NCI-H128 (cell line): Measurements from ENCODE around the gene MUC20.
"Not testable (repeated sequence)": the region's sequence is repeated elsewhere in the genome, so short reads cannot be mapped to it uniquely, and the experiment has no call there.

ENCODE experiments used
- DNase-seq: peaks from one replicate; lab custom pipeline; 2025; ENCODE audit not compliant: unreplicated experiment; lab: John Stamatoyannopoulos, UW

Gene MUC20

GRCh38 chr3:195720831-195721506 is at the start of gene MUC20:
MUC20 (plus strand) TSS chr3:195720978; CDS start chr3:195721008, 30 bp downstream.
- DNase-seq, result not testable (repeated sequence)

DNA sequence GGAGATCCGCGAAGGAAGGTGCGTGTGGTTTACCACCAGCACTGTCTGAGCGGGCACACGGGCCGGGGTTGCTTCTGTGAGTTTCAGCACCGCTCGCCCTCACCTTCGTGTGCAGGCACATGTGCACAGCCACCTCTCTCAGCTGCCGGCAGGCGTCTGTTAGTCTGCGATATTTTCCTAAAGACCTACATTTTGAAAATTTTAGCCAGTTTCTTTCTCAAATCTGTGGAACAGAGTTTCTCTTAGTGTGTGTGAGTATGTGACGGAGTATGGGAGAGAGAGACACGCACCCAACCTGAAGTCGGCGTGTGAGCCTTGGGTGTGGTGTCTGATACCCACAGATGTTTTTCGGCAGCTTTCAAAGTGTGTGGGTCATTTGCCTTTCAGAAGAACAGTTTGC is 49.5 kb upstream of the MUC20 start:
- DNase-seq, result not testable (repeated sequence)

- DNase-seq, result not testable (repeated sequence)
Observed at GRCh38 chr3:195673711-195674110, 47.1 kb upstream of the MUC20 start.

- not testable (repeated sequence) for DNase-seq
Observed at GRCh38 chr3:195678391-195679015, 42.3 kb upstream of the MUC20 start.

DNA sequence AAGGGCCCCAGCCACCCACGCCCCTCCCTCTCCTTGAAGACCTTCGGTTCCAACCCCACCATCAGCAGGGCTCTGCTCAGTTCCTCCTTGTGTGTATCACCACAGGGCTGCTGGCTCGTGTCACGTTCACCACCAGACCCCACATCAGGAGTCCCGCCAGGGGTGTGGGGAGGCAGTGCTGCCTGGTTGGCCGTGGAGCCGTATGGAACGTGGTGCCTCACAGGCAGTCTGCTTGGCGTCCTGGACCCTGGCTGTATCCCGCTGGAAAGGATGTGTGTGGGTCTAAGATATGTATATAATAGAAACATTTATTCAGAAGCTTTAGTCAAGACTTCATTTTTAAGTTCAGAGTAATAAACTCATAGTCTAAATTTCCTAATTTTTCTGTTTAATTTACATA is 40.1 kb upstream of the MUC20 start:
- not testable (repeated sequence) for DNase-seq

DNA sequence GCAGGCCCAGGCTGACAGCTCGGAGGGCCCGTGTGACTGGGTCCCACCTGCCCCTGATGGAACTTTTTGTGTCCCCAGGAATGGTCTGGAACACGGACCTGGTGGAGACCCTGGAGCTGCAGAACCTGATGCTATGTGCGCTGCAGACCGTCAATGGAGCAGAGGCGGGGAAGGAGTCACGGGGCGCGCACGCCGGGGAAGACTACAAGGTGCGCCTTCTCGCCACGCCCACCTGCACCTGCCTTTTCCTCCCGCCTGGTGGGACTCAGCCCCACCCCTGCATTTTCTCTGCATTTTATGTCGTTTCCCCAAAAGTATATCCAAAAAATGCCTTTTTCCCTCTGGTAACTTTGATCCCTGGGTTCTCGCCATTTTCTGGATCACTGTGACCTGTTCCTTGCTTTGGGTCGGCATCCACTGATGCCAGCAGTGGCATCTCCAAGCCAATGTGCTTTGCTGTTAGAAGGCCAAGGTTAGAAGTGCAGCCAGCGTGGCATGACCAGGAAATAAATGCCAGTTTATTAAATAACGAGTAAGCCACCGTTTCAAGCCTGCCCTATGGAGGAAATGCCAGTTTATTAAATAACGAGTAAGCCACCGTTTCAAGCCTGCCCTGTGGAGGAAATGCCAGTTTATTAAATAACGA is 39.2 kb upstream of the MUC20 start:
- not testable (repeated sequence) for DNase-seq

DNA sequence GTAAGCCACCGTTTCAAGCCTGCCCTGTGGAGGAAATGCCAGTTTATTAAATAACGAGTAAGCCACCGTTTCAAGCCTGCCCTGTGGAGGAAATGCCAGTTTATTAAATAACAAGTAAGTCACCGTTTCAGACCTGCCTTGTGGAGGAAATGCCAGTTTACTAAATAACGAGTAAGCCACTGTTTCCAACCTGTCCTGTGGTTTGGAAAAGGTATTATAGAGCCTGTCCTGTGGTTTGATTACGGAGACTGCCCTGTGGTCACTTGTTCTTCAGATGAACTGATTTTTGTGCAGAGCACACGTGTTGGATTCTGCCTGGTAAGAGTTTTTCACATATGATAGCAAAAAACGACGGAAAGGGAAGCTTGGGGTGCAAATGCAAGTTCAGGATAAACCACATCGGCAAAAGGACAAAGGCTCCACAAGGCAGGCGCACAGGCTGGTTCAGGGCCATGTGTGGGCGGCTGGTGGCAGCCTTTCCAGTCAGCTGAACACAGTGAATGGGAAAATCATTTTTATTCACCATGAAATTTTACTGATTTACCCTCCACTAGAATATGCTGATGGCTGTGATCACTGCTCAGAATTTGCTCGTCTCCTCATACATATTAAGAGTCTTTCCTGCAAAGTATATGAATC is 38.6 kb upstream of the MUC20 start:
- DNase-seq, result not testable (repeated sequence)

DNA sequence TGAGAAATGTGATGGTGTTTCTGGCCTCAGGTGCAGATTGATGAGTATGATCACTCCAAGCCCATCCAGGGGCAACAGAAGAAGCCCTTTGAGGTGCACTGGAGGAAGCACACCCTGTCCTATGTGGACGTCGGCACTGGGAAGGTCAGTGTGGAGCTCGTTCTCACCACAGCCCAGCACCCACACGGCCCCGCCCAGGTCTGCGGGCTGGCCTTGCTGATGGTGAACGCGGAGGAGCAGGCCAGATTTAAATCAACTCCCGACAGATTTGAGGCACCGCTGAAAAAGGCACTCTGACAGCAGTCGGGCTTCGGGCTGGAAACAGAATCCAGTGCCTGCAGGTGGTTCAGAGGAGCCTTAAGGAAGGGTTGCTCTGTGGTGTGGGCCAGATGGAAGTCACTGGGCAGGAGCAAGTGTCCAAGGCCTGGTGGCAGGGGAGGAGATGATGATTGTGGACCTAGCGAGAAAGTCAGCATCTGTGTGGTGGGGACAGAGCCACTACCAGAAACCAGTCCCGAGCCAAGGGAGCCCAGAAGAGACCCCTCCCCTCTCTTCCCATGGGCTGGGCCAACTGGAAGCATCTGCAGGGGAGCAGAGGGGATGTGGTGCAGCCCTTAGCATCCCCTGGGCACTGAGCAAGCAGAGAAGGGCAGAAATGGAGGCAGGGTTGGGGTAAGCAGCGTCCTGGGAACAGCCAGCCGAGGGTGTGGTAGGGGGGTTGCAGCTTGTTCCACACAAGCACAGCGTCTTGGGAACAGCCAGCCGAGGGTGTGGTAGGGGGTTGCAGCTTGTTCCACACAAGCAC is 36.9 kb upstream of the MUC20 start:
- DNase-seq, result not testable (repeated sequence)

DNA sequence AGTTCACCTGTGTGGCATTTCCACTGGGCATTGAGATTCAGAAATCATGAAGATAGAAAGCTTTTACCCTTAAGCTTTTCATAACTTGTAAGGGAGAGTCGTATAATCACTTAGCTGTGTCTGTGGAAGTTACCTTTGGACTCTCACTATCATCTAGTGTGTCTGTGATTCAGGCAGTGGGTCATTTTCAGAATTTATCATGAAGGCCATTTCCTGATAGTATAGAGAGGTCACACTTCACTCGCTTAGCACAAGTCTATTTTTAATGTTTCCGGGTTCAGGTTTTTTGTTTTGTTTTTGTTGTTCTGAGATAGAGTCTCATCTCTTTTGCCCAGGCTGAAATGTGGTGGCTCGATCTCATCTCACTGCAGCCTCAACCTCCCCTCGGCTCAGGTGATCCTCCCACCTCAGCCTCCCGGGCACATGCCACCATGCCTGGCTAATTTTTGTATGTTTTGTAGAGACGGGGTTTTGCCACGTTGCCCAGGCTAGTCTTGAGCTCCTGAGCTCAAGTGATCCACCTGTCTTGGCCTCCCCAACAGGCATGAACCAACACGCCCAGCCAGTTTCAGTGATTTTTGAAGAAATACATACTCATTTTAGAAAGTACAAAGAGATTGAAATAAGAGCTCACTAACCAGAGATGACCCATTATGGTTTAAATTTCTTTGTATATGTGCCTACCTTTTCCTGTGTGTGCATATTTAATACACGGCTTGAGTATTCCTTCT is 36.1 kb upstream of the MUC20 start:
- not testable (repeated sequence) for DNase-seq

DNA sequence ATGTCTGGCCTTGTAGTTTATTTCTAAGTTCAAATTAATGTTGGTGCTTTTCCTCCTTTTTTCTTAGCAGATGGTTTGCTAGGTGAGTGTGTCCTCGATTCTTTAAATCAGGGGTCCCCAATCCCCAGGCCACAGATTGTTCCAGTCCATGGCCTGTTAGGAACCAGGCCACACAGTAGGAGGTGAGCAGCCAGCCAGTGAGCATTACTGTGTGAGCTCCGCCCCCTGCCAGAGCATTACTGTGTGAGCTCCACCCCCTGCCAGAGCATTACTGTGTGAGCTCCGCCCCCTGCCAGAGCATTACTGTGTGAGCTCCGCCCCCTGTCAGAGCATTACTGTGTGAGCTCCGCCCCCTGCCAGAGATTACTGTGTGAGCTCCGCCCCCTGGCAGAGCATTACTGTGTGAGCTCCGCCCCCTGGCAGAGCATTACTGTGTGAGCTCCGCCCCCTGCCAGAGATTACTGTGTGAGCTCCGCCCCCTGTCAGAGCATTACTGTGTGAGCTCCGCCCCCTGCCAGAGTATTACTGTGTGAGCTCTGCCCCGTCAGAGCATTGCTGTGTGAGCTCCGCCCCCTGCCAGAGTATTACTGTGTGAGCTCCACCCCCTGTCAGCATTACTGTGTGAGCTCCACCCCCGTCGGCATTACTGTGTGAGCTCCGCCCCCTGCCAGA is 34.1 kb upstream of the MUC20 start:
- not testable (repeated sequence) for DNase-seq

GRCh38 chr3:195687209-195687760 is 33.5 kb upstream of the MUC20 start:
- DNase-seq, result not testable (repeated sequence)

DNA sequence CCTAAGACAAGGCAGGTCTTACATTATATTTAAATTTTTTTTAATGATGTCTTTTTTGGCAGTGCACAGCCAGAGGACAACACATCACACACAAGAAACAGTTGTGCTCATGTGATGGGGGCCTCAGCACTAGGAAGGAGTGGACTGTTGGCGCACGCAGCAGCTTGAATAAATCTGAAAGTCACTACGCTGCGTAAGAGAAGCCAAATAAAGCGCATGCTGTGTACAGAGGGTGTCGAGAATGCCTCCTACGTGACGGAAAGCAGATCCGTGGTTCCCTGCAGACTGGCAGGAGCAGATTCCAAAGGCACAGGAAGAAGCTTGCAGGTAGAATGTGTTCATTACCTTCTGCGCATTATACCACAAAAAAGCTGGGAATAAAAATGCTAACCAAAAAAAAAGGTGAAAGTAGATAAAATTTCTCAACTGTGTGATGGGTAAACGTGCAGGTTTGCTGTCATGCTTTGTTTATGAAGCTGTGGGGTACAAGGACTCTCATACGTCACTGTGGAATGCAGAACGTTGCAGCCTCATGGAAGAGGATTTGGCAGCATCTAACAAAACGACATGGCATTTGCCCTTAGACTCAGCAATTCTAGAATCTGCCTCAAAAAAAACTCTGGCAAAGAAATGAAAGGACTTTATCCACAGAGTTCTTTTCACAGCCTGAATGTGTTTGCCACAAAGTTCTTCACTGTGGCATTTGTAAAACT is 32.2 kb upstream of the MUC20 start:
- not testable (repeated sequence) for DNase-seq

- DNase-seq, result not testable (repeated sequence)
Observed at GRCh38 chr3:195689184-195690070, 31.4 kb upstream of the MUC20 start.

DNA sequence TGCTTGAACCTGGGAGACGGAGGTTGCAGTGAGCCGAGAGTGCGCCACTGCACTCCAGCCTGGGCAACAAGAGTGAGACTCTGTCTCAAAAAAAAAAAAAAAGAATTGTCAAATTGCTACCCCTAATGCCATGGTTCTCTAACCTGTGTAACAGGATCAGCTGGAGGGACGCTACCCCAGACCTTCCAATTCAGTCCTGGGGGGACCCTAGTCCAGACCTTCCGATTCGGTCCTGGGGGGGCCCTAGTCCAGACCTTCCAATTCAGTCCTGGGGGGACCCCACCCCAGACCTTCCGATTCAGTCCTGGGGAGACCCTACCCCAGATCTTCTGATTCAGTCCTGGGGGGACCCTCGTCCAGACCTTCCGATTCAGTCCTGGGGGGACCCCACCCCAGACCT is 29.8 kb upstream of the MUC20 start:
- no peak for DNase-seq

GRCh38 chr3:195691596-195692353 is 29.0 kb upstream of the MUC20 start:
- not testable (repeated sequence) for DNase-seq

GRCh38 chr3:195692354-195692685 is 28.5 kb upstream of the MUC20 start:
- DNase-seq, result no peak

GRCh38 chr3:195692781-195693427 is 27.9 kb upstream of the MUC20 start:
- DNase-seq, result no peak
